GM19372 (cell line): ENCODE data around the gene MAP1LC3B.

Source experiments
- ATAC-seq: cut with Tn5 transposase; IDR thresholded peaks from one replicate; pipeline ENCODE4 v1.9.1; 2021; ENCODE audit warnings: mild to moderate bottlenecking, low read depth, moderate library complexity; ENCODE audit not compliant: unreplicated experiment

The MAP1LC3B gene

DNA sequence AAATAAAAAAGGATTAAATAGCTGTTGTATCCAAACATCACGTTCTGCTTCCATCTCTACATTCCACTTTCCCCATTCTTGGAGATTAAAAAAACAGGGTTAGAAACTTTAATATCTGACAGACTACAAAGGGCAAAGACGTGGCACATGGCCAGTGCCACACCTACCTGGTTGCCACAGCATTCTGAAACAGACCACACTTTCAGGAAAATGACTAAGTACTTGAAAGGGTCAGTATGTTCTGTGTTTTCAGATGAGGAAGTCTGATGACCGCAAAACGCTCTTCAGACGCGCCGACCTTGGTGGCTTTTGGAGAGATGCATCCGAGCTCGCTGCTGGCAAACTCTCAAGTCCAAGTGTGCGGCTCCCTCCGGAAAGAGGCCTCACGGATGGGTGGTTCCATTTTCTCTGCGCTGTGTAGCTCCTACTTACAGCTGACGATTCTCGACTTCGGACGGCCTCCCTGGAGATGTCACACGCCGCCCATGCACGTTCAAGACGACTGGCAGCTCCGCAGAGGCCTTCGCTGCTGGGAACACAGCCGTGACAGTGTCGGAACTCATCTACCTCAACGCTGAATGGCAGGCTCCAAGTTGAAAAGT, 15.5 kb downstream of the MAP1LC3B start:
- no peak for ATAC-seq

DNA sequence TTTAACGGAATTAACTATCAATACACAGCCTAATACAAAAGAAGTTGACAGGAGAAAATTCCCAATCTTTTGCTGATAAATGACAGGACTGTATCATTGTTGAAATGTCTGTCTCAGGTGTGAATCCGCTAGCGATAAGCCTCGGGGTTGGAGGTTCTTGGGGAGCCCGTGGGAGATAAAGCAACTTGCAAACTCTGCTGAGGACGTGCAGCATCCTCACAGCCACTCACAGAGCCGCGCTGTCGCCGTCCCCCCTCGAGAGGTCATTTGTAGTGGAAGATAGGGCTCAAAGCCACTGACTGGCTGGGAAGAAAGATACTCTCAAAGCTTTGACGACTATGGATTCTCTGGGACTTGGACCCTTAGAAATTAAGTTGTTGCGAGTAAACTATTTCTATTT, 17.0 kb downstream of the MAP1LC3B start:
- no peak for ATAC-seq

DNA sequence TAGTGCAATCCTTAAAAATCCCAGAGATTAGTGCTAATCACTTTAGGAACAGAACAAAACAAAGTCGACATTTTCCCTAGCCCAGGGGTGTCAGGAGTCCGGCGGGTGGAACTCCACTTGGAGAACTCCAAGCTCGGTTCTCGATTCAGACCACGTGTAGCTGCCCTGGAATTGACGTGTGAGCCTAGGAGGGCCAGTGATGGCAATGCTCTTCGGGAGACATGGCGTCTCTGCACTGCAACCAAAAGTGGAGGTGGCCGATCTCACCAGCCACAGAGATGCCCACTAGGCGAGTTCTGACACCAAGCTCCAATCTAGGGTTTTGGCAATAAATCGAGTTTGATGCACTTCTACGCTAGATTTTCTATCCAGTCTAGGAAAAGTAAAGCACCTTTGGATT, 17.6 kb downstream of the MAP1LC3B start:
- no peak for ATAC-seq

DNA sequence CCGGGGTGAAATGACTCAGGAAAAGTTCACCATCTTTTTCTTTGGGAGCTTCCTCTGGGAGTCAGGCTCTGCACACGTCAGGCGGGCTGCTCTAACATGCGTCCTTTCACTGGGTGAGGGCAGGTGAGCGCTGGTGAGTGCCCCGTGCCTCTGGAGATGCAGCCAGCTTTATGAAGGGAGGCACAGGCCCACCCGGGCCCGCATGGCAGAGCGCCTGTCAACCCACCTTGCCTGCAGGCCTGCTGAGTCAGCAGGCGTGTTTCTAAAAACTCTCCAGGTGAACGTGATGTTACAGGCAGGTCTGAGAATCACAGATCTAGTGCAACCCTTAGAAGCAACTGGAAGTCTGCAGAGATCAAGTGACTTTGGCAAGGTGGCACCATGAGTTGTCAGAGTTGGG, 18.4 kb downstream of the MAP1LC3B start:
- no peak for ATAC-seq

DNA sequence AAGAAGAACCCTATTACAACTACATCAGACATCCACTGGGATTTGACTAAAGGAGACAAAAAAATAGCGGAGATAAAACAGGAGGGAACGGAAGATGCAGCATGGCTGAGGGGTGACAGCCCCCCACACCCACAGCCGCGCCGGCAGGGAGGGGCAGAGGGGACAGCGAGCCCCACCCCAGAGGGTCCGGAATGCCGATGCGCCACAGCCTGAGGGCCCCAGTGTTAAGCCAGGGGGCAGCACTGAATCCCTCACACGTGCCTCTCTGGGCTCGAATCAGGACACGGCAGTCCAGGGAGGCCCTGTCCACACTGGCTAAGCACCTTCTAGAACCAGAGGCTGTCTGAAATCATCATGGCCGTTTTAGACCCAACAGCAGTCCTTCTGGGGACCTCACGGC, 18.8 kb downstream of the MAP1LC3B start:
- ATAC-seq: no peak

DNA sequence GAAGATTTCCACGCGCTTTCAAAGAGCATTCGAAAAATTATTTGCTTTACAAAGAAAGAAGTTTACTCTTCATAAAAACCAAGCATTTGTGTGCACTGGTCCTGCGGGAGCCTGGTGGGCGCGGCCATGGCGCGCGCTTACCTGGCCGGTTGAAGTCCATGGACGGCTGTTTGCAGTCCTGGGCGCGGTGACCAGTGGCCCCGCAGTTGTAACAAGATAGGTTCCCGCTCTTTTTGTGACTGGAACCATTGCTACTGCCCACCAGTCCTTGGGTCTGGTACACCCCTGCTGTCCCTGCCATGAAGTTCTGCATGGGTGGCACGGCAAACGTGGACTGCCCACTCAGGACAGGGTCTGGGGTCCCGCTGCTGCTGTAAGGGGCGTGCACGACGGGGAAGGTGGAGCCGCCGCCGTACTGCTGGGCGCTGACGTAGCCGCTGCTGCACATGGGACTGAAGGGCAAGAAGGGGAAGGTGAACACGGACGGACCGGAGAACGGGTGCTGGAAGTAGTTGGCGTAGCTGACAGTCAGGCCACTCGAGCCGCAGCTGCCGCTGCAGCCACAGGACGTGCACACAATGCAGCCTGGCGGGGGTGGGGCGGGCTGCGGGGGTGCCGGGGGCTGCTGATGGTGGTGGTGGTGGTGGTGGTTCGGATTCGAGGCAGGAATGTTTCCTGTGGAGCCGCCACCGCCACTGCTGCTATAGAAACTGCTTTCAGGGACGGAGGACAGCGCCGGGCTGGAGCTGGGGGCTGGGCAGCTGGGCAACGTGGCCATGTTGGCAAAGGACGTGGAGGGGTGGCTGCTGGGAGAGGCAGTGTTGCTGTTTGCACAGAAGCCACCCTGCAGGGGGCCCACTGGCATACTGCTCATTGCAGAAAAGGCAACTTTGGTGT, 19.5 kb downstream of the MAP1LC3B start:
- ATAC-seq: no peak

DNA sequence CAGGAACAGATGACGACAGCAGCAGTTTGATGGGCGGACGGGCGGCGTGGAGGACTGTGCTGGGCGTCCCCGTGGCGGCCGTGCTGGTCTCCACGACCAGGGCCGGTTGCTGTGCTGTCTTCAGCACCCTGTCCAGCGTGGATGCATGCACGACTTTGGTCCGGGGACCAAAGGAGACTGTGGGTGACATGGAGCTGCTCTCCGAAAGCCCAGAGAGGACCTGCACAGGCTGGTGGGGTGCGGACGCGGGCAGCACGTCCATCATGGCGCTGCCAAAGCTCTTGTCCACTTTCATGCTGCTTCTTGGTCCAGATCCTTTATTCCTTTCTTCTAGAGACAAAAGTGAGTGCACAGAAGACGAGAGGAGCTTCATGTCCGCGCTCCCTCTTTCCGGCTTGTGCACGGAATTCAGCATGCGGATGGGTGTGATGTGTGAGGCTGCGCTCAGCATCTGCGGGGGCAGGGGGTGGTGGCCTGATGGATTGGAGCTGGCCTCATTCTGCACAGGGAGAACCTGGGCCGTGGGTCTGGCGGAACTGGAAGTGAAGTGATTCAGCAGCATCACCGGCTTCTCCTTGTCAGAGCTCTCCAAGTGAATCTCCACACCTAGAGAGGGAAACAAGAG, 20.3 kb downstream of the MAP1LC3B start:
- no peak for ATAC-seq

DNA sequence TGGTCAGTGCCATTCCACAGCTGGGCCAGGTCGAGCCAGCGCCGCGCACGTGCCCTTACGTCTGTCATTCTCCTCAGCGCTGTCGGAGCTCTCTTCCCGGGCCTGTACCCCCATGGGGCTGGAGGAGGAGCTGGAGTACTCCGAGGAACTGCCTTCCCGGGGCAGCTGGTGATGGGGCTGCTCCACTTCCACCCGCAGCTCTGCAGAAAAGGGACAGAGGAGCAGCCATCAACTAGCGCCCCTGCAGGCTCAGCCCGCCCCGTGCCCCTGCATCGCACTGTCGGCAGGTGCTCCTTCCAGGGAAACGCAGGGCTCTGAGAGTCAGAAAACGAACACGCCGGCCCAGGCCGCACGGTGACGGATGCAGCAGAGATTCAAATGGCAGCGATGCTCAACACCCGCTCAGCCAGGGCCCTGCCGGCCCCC, 20.9 kb downstream of the MAP1LC3B start:
- no peak for ATAC-seq

DNA sequence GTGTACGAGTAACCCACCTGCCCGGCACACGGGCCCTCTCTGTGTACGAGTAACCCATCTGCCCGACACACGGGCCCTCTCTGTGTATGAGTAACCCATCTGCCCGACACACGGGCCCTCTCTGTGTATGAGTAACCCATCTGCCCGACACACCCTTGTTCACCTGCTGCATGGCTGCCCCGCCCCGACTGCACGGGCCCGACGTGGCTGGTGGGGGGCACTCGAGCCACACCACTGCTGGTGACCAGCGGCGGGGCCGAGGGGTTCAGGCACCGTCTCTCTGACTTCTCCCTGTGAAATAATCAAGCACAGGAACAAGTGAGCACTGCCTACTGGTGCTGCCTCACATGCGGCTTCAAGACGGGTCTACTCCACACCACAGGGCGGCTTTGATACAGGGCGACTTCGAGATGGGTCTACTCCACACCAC, 22.1 kb downstream of the MAP1LC3B start:
- no peak for ATAC-seq

DNA sequence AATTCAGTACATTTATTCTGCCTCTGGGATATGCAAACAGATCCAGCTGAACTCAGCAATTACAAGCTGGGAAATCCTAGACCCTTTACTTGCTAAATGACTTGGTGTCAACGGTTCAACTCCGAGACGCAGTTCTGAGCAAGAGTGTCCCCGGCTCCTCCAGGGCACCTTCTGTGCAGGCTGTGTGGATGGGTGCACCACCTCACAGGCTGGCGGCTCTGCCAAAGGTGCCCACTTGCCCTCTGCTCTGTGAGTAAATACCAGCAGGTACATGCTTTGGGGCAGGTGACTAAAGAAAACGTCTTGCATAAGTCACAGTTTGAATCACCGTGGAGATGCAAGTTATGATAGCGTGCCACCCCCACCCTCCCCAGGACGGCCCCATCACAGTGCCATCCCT, 23.3 kb downstream of the MAP1LC3B start:
- no peak for ATAC-seq

DNA sequence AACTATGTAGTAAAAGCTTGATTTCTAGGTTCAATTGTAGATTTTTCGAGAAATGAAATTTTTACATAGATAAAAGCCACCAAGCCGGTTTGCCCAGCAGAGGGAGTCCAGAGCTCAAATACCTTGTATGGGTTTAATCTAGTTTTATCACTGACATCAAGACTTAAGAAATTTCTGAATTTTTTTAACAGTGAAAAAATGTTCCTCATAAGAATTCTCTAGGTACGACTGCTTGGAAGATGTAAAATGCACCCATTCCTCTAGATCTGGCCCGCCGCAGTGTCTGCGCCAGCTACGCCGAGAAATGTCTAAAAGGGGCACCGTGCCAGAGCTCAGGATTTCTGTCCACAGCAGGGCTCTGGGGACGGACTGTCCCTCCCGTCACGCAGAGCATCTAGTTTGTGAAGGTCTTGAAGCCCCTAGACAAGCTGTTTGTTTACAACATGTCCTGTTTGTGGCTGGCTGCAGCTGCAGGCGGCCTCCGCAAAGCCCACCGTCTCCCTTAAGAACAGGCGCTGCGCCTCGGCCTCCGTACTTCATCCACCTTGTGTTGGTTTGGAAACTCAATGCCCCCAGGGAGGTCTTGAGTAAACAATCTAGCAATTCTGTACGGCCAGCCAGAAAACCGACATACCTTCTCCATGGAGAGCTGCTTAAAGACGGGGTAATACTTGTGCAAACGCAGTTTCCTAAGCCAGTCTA, 24.8 kb downstream of the MAP1LC3B start:
- no peak for ATAC-seq

DNA sequence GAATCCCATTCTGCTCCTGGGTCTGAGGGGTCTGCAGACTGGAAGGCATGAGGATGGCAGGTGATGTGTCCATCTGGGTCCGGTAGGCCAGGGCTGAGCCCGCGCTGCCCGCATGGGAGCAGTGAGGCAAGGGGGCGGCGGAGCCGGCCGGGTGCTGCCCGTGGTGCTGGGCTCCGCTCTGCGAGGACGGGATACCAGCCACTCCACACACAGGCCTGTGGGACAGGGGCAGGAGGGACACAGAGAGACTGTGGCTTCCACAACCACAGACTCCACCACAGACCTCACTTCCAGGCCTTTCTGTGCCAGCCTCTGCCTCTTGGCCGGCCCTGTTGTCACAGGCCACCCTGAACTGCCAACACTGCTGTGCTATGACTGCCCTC, 25.4 kb downstream of the MAP1LC3B start:
- no peak for ATAC-seq

DNA sequence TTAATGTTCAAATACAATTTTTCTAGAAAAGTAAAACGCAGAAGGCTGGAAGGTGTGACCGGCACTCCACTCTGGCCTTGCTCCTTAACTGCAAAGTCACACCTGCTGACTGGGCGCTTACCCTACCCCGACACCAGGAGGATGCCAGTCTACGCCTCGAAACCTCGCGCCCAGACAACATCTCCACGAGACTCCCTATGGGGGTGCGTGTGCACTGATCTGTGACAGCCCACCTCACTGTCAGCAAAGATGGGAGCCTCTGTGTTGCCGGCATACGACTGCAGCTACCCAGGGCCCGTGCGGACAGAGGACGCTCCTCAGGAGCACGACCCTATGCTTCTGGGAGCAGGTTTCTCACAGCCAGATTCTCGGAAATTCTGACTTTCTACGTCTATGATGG, 26.1 kb downstream of the MAP1LC3B start:
- no peak for ATAC-seq

DNA sequence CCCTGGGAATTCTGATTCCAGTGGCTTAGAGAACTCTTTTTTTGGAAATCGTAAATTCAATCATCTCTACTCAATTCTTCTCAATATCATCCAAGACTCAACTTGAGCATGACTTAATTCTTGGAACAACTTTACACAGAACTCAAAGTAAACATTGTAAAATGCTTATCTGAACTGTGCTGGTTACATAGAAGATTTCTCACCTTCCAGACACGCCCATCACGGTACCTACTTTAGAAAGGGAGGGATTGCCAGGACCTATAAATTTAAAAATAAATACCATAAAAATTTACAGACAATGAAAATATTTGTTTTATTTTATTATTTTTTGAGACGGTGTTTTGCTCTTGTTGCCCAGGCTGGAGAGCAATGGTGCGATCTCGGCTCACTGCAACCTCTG, 26.5 kb downstream of the MAP1LC3B start:
- ATAC-seq: no peak

DNA sequence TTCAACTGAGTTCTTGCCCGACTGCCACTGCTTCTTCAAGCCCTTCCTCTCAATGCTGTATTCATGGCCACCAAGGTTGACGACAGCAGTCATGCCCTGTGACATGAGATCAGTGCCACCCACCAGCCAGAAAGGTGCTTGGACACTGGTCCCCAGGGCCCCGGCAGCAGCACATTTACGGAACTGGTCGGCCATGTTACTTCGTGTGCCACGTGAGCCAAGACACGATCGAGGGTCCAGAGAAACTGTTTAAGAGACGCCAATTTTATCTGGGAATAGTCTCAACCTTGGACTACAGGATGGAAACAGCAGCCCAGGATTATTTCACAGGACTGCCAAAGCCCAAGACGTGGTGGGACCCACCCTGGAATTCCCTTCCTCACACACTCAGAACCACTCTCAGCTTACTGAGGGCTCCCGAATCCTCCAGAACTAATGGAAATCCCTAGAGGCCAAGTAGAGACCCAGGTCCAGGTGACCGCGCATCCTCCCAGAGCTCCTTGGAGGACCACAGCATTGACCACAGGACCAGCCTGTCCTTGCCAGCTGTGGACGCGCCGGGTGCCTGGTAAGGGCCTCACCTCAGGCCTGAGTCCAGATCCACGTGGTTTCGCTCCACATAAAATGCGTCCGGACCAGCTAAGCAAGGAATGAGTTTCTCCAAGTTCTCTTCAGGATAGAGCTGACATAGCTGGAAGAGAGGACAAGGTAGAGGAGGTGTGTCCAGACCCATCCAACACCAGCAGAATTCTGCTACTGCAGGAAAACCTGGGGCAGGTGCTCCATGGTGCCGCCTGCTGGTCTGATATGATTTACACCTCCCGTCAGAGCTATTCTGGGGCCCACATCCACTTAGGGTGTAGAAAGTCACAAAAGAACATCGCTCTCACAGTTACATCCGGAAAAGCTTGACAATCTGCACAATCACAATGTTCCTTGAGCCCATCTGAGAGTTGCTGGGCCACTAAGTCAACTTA, 28.2 kb downstream of the MAP1LC3B start:
- no peak for ATAC-seq

DNA sequence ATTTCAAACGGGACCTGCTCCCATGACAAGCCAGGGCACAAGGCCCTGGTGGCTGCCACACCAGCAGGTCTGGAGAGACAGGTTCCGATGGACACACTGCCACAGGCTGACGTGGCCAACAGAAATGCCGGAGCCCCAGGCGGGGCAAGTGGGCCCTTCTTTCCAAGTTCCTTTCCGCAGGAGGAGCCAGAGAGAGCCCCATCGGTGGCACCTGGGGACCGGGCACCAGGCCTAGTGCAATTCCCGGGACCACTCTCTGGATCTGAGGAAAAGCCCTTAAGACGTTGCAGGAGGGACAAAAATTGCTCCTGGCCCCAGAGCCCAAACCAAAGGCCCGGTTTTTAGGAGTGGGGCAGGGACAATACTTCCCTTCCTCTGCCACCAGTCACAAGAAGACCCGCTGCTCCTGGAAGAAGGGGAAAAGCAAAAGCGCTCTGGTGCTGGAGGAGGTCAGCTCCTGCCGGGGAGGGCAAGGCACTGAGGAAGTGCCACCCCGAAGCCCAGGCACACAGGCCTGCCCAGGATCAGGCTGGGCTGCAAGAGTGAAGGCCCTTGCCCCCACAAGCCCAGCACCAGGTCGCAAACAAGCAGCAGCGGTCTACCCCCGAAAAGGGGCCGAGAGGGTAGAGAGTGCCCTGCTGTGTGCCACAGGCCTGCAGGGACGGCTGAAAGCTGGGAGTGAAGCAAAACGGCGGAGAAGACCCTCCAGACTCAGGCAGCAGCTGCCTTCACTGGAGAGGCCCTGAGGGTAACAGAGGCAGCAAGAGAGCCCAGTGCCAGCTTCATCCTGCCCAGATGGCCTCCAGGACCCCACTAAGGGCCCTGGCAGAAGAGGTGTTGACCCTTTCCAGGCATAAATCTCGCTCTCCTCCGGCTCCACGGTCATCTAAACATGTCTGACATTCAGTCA, 29.1 kb downstream of the MAP1LC3B start:
- no peak for ATAC-seq

DNA sequence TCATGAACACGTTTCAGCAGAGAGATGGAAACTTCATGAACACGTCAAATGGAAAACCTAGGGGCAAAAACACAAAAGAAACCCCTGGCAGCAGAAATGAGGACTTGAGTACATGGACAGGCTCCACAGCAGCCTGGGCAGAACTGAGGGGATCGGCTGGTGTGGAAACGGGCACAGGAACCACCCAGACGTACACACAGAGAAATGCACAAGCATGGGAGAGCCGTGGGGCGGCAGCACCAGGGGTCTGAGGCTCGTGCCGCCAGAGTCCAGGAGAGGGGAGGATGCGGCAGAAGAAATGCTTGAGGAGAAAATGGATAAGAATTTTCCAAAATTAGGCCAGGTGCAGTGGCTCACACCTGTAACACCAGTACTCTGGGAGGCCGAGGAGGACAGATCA, 30.0 kb downstream of the MAP1LC3B start:
- ATAC-seq: no peak

DNA sequence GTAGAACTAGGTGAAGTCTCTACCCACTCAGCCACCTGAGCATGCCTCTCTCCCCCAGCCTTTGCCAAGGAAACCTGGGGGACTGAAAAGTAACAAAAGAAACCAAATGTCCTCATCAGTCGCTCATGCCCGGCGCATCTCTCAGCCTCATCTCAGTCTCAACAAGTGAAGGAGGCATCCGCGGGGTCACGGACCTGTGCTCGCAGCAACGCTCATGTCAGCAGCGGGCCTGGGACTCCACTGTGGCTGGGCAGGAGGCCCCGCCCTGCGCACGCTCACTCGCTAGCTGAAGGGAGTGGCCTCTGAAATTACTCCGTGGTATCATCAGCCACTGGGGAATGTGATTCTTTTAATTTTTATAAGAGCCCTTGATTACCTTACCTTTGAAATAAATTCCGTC, 31.3 kb downstream of the MAP1LC3B start:
- ATAC-seq: no peak

DNA sequence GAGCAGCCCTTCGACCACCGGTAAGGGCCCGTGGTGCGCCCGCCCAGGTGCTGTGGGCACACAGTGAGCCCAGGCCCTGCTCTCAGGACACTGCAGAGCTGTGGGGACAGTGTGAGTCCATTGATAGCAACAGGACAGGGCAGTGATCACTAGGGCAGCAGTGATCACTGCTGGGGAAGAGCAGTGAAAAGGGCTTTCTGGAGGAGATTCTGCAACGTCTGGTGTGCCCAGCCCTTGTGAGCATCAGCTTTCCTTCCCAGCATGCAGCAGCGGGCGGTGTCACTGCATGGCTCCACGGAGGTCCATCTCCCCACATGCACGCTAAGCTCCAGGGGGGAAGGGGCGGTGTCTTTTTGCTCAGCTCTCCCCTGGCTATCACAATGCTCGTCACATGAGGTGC, 32.1 kb downstream of the MAP1LC3B start:
- no peak for ATAC-seq
